Fibroblast of mammary gland (primary cell): ENCODE data around the gene FBH1.
A peak's percentile ranks its signal among the peaks of the same experiment; 100 is the strongest.

Experiments used
- DNase-seq: peaks from one replicate; pipeline ENCODE4 v3.0.0-alpha.2; 2010; ENCODE audit warnings: low read depth
- H3K4me3 ChIP-seq: 2 replicates; pipeline ENCODE4 v1.5.1; 2011; ENCODE audit warnings: low read depth, mild to moderate bottlenecking, low read length, moderate library complexity; ENCODE audit not compliant: control insufficient read depth
- CTCF ChIP-seq: conservative IDR thresholded peaks from 2 replicates; pipeline ENCODE4 v1.5.1; 2011; ENCODE audit warnings: low read depth, low read length, inconsistent platforms; ENCODE audit not compliant: control insufficient read depth, insufficient read depth

FBH1 gene

GRCh38 chr10:5977471-5978229 lies 87.6 kb downstream of the FBH1 start, which contains the start of gene IL15RA:
Gene IL15RA (minus strand): TSS chr10:5977543. CDS start chr10:5977492, 51 bp downstream.
- H3K4me3 ChIP-seq, result peak within 1 kb of the TSS; percentile 68
- peak; percentile 55 for DNase-seq
- TF ChIP-seq CTCF, result no peak

- no peak for DNase-seq
- H3K4me3 ChIP-seq, result no peak overlapping the region
- TF ChIP-seq CTCF, result no peak
These were observed 88.1 kb downstream of the FBH1 start for GRCh38 chr10:5978230-5978489.

- no peak for TF ChIP-seq CTCF
- DNase-seq, result no peak
These were observed 91.5 kb downstream of the FBH1 start for GRCh38 chr10:5981529-5981928.

GRCh38 chr10:5983774-5984173 lies 93.7 kb downstream of the FBH1 start:
- TF ChIP-seq CTCF, result no peak
- no peak for DNase-seq
- no peak overlapping the region for H3K4me3 ChIP-seq

More at GRCh38 chr10:5981529-5981928, 91.5 kb downstream of the FBH1 start:
- H3K4me3 ChIP-seq, result no peak overlapping the region

- H3K4me3 ChIP-seq, result no peak overlapping the region
- no peak for TF ChIP-seq CTCF
- no peak for DNase-seq
These were observed 95.0 kb downstream of the FBH1 start for GRCh38 chr10:5985029-5985428.
